Esophagus (tissue), 2 donors: Measurements from ENCODE around the gene EIF2S3. TPM values are rescaled to one million over a fixed set of nuclear protein-coding genes. Genes with fewer than 3 reads are reported as not detected.

ENCODE experiments used
- H3K27ac ChIP-seq, 2 donors: one replicate each; pipeline ENCODE4 v1.5.1; 2013; ENCODE audit warnings: low read depth in 2 of 2, mild to moderate bottlenecking in 2 of 2, inconsistent platforms in 1 of 2, low read length in 1 of 2, moderate library complexity in 1 of 2
- H3K27me3 ChIP-seq, 2 donors: one replicate each; pipeline ENCODE4 v1.6.1; 2013; ENCODE audit warnings: low read length in 2 of 2, control low read depth in 1 of 2, mild to moderate bottlenecking in 1 of 2; ENCODE audit not compliant: insufficient read depth in 2 of 2, control insufficient read depth in 1 of 2
- H3K36me3 ChIP-seq, 2 donors: one replicate each; pipeline ENCODE4 v1.6.1; 2013; ENCODE audit warnings: low read length in 1 of 2; ENCODE audit not compliant: control insufficient read depth in 2 of 2, insufficient read depth in 2 of 2
- H3K4me1 ChIP-seq, 2 donors: one replicate each; pipeline ENCODE4 v1.6.1; 2013; ENCODE audit warnings: low read length in 1 of 2; ENCODE audit not compliant: control insufficient read depth in 2 of 2, insufficient read depth in 2 of 2
- H3K4me3 ChIP-seq, 2 donors: one replicate each; pipeline ENCODE4 v1.5.1; 2013; ENCODE audit warnings: low read length in 2 of 2, mild to moderate bottlenecking in 2 of 2, low read depth in 1 of 2, moderate library complexity in 1 of 2
- H3K9me3 ChIP-seq, 2 donors: one replicate each; pipeline ENCODE4 v1.6.1; 2013; ENCODE audit warnings: mild to moderate bottlenecking in 2 of 2, low read depth in 1 of 2, low read length in 1 of 2, moderate library complexity in 1 of 2; ENCODE audit not compliant: control insufficient read depth in 2 of 2, insufficient read depth in 1 of 2
- WGBS, 2 donors: extraction: QIAGEN DNeasy Blood & Tissue Kit; methylation state at CpG; one replicate each; pipeline ENCODE4 v1.1.7; 2013; 5-methylcytosine and 5-hydroxymethylcytosine counted together
- polyA plus RNA-seq, 2 donors: library from polyadenylated mRNA; stranded (reverse); fragments of 200-250 nt; gene quantifications; one replicate each; pipeline ENCODE4 v1.2.3, GENCODE V29; 2013
- donor health status: healthy with polysubstance abuse.
- donor health status: Bipolar disorder and iron deficiency.

The EIF2S3 gene
- 10 to 100 TPM; 30.4 to 57.3 TPM for polyA plus RNA-seq

DNA sequence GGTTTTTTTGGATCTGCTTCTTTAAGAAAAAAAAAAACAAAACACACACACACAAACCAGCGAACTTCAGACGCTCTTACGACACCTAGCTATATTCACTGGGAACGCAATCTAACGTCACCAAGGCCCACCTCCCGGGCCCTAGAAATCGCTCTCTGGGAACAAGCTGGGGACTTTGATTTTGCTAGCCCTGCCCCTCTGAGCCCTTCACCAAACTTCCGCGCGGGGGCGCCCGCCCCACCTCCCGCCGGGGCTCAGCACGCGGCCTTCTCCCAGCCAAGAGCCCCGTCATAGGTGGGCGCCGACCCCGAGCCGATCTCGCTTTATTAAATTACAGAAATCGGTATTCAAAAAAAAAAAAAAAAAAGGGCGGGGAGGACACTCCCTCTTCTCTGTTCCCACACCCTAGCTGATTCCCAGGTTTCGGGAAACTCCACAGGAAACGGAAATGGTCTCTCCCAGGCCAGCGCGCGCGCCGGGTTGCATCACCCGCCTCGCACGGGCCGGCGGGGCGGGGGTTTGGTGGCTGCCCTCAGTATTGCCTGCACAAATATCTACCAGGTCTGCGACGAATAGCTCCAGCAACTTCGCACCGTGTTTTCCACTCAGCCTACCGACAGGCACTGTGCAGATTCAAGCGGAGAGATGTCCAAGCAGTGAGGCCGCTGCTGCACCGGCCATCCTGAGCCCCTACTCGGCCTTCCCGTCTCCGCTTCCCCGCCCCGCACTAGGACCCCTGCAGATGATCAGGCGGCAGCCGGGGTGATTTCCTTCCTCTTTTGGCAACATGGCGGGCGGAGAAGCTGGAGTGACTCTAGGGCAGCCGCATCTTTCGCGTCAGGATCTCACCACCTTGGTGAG lies at the start of gene EIF2S3:
Gene EIF2S3 (plus strand): TSS at position 775 of the 861 bp plus-strand sequence. CDS start 13 bp downstream, at position 788.
- no peaks in the 10 kb centered on the region for H3K9me3 ChIP-seq
- peak within 1 kb of the TSS; percentile 94 to 97 for H3K27ac ChIP-seq
- no peaks in the 10 kb centered on the region for H3K27me3 ChIP-seq
- peaks cover 0 to 5% of the 10 kb centered on the region in 2 donors for H3K36me3 ChIP-seq
- peak within 1 kb of the TSS in 1 of 2 donors; percentile 93 for H3K4me3 ChIP-seq
- WGBS, 2 donors, result 0 to 2% methylated on average over 57 of the region's 57 CpGs
- H3K4me1 ChIP-seq, result no peaks in the 10 kb centered on the region

DNA sequence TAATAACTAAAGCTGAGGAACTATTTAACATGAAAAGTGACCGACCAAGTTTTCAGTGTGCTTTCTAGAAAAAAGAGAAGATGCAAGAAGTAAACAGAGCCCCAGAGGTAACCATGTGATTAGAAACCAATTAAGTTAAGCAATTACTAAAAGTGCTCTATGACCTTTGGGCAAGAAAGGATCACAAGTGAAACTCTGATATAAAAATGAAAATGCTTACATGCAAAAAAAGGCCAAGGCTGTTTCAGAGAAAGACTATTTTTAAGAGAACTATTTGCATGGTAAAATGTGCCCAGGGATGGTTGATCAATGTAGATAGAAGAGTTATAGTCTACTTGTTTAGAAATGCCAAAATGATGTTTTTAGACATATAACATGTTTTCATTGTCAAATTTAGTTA lies 49.7 kb upstream of the EIF2S3 start:
- no peaks in the 10 kb centered on the region for H3K9me3 ChIP-seq
- H3K4me1 ChIP-seq, result no peaks in the 10 kb centered on the region
- H3K27me3 ChIP-seq, result no peaks in the 10 kb centered on the region
- H3K4me3 ChIP-seq, result no peak overlapping the region
- H3K27ac ChIP-seq, result no peak overlapping the region
- no peaks in the 10 kb centered on the region for H3K36me3 ChIP-seq
- 50 to 71% methylated on average over 1 of the region's 1 CpG for WGBS, 2 donors

DNA sequence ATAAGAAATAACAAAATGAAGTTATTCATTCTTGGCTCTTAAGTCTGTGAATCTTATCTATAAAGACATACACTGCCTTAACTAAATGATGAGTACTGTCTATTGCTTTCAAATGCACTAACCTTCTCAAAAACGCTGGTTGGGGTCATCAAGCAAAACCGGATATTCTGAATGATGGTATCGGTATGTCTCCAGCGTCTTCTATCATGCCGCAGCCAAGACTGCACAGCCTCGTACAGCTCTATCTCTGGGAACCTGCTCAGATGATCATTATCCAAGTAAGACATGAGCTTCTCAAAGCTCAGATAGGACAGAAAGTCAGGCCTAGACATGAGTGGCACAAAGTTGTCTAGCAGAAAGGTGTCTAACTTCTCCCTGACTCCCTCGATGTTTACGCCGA lies 48.9 kb upstream of the EIF2S3 start:
- H3K36me3 ChIP-seq, result no peaks in the 10 kb centered on the region
- WGBS, 2 donors, result 87 to 93% methylated on average over 9 of the region's 9 CpGs
- no peaks in the 10 kb centered on the region for H3K9me3 ChIP-seq
- H3K27me3 ChIP-seq, result no peaks in the 10 kb centered on the region
- H3K4me3 ChIP-seq, result no peak overlapping the region
- H3K4me1 ChIP-seq, result no peaks in the 10 kb centered on the region
- H3K27ac ChIP-seq, result no peak overlapping the region

DNA sequence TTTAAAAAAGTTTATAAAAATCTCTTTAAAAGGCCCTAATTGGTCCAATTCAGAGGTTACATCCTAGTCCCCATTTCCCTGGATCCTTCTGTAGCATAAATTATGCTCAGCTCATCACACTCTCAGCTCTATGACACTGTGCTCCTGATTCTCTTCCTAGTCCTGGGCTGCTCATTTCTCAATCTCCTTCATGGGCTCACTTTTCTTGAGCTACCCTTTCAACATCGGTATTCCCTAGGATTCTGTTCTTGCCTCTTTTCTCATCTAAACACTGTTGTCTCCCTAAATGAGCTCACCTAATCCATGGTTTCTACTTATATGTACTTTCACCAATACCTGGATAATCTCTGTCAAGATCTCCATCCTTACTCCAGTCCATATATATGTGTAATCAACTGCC lies 42.5 kb upstream of the EIF2S3 start:
- no peaks in the 10 kb centered on the region for H3K4me1 ChIP-seq
- H3K36me3 ChIP-seq, result no peaks in the 10 kb centered on the region
- no peaks in the 10 kb centered on the region for H3K9me3 ChIP-seq
- WGBS, 2 donors, result 88 to 92% methylated on average over 1 of the region's 1 CpG
- H3K27me3 ChIP-seq, result no peaks in the 10 kb centered on the region
- H3K4me3 ChIP-seq, result no peak overlapping the region
- H3K27ac ChIP-seq, result no peak overlapping the region

DNA sequence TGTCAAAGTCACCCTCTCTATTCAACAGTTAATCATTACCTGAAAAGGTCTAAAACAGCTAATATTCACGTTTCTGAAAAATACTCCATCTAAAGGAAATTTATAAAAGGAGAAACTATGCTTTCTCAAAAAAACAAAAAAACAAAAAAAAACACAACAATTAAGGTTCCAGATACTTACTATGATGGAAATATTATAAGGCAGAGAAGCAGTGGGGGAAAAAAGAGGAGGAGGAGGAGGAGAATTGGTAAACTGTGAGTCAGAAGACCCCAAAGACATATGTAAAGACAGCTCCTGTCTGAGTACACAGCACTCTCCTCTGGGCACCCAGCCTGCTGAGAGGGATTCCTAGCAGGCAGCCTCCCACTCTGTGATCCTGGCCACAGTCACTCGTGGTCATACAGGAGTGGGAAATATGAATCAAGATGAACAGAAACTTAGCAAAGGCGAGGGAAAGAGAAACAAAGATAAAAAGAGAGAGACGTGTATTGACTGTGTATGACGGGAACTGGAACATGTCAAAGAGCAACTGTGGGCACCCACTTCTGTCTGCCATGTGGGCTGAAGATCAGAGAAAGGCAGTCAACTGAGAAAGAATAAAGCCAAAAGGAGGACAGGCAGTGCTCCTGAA lies 40.3 kb upstream of the EIF2S3 start:
- no peak overlapping the region for H3K27ac ChIP-seq
- H3K36me3 ChIP-seq, result no peaks in the 10 kb centered on the region
- 31 to 43% methylated on average over 5 of the region's 5 CpGs for WGBS, 2 donors
- H3K9me3 ChIP-seq, result no peaks in the 10 kb centered on the region
- H3K27me3 ChIP-seq, result no peaks in the 10 kb centered on the region
- H3K4me1 ChIP-seq, result no peaks in the 10 kb centered on the region
- no peak overlapping the region for H3K4me3 ChIP-seq

DNA sequence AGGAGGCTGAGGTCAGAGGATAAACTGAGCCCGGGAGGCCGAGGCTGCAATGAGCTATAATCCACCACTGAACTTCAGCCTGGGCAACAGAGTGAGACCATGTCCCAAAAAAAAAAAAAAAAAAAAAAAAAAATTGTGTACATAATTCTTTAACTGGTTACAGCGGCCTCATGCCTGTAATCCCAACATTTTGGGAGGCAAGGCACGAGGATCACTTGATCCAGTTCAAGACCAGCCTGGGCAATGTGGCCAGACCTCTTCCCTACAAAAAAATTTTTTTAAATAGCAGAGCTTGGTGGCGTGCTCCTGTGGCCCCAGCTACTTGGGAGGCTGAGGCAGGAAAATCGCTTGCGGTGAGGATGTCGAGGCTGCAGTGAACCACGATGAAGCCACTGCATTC lies 37.1 kb upstream of the EIF2S3 start:
- H3K36me3 ChIP-seq, result no peaks in the 10 kb centered on the region
- no peaks in the 10 kb centered on the region for H3K27me3 ChIP-seq
- WGBS, 2 donors, result 85 to 94% methylated on average over 9 of the region's 9 CpGs
- no peaks in the 10 kb centered on the region for H3K9me3 ChIP-seq
- H3K4me1 ChIP-seq, result no peaks in the 10 kb centered on the region
- no peak overlapping the region for H3K4me3 ChIP-seq
- H3K27ac ChIP-seq, result no peak overlapping the region

DNA sequence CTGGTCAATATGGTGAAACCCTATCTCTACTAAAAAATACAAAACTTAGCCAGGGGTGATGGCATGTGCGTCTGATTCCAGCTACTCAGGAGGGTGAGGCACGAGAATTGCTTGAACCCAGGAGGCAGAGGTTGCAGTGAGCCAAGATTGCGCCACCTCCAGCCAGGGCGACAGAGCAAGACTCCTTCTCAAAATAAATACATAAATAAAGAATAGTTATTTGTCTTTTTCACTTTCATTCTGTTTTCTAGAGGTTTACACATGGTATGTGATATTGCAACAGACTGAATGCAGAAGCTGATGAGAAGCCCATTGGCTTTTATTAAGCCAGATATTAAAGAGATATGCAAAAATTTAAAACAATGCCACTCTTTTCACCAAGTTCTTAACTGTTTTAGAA lies 35.9 kb upstream of the EIF2S3 start:
- WGBS, 2 donors, result 68 to 75% methylated on average over 4 of the region's 4 CpGs
- no peaks in the 10 kb centered on the region for H3K27me3 ChIP-seq

DNA sequence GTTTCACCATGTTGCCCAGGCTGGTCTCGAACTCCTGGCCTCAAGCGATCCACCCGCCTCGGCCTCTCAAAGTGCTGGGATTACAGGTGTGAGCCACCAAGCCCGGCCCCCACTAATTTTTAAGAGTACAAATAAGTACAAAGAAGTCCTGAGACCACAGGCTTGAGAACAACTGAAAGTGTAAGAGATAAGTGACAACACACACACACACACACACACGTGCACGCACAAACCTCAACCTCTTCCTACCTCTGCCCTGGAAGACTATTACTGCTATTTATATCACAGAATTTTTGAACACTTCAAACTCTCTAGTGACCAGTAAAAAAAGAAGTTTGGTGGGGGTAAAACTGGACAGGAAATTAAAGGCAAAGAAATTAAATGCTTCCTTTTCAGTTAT lies 35.3 kb upstream of the EIF2S3 start:
- Histone ChIP-seq H3K4me3 (no peak overlapping the region), H3K9me3 (no peaks in the 10 kb centered on the region), H3K27me3 (no peaks in the 10 kb centered on the region), H3K27ac (no peak overlapping the region), H3K4me1 (no peaks in the 10 kb centered on the region), H3K36me3 (no peaks in the 10 kb centered on the region)
- WGBS, 2 donors, result 70 to 74% methylated on average over 7 of the region's 7 CpGs

More for the DNA sequence above, 35.9 kb upstream of the EIF2S3 start:
- Histone ChIP-seq H3K4me1 (no peaks in the 10 kb centered on the region), H3K9me3 (no peaks in the 10 kb centered on the region), H3K4me3 (no peak overlapping the region), H3K27ac (no peak overlapping the region), H3K36me3 (no peaks in the 10 kb centered on the region)

DNA sequence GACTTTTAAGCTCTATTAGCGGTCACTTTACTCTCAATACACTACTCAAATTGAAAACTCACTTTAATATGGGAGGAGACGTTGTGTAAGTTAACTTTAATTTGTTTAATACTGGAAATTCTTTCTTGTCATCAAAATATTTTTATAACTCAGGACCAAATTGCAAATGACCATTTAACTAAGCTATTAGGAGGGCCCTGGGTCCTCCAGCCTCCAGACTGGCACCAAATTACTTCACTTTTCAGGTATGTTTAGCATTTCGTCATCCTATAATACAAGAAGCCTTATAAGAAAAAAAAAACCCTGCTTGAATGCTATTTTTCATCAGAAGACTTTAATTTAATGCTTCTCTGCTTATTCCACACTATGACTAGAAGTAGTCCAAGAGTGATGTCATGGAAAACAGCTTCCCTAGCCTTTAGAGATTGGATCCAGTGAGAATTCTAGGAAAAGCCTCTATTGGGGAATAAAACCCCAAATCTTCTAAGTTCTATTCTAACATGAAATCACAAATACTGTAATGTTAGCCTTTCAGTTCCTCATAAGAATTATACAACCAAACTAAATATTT lies 34.4 kb upstream of the EIF2S3 start:
- Histone ChIP-seq H3K4me3 (no peak overlapping the region), H3K27ac (no peak overlapping the region), H3K36me3 (no peaks in the 10 kb centered on the region), H3K27me3 (no peaks in the 10 kb centered on the region), H3K9me3 (no peaks in the 10 kb centered on the region), H3K4me1 (no peaks in the 10 kb centered on the region)
- WGBS, 2 donors, result 56 to 73% methylated on average over 3 of the region's 3 CpGs
